ENCODE measurements around the gene ADSS1.
"Not testable (repeated sequence)": the region's sequence is repeated elsewhere in the genome, so short reads cannot be mapped to it uniquely, and the experiment has no call there.

Gene ADSS1

GRCh38 chr14:104745431-104745830 lies 21.4 kb downstream of the ADSS1 start:
- DNase-seq = no peak

DNA sequence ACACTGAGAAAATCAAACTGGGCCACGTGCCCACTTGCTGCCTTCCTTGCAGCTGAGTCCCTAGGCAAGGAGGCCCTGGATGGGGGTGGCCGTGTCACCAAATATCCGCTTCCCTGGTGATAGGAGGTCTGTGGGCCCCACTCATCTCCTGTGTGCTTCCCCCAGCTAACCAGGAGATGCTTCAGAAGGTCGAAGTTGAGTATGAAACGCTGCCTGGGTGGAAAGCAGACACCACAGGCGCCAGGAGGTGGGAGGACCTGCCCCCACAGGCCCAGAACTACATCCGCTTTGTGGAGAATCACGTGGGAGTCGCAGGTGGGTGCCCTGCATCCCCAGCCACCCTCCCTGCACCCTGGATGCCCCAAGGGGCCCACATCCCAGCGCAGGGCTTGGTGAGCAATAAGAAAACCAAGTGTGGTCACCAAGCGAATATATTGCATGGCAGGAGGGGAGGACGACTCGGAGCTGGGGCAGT lies 22.1 kb downstream of the ADSS1 start:
- DNase-seq = no peak

DNA sequence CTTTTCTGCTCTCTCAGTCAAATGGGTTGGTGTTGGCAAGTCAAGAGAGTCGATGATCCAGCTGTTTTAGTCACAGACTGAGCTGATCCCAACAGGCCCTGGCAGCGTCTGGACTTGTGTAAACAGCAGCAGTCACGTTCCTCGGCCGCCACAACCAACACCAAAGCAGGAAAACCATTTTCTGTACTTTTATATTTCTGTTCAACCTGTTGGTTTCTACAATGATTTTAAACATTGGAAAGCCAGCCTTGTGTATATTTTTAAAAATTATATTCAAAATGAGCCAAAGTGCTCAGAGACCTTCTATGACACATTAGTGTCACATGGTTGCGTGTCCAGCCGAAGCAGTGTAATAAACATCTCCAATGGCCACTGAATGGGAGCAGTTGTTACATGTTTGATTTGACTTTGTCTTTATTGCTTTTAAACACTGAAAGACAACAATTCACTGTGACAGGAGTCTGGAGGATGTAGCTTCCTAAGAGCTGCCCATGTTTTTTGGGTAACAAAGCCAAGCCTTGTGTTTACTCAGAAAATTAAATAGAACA lies 23.0 kb downstream of the ADSS1 start:
- DNase-seq = peak in 5 of 58 donors; percentile 21 to 46 (median 27)

- no peak for DNase-seq
These were observed 23.8 kb downstream of the ADSS1 start for GRCh38 chr14:104747876-104748275.

- DNase-seq = peak in 37 of 58 donors; percentile 23 to 81 (median 65)
These were observed 25.2 kb downstream of the ADSS1 start for GRCh38 chr14:104749111-104749649.

GRCh38 chr14:104750056-104750752 lies 26.2 kb downstream of the ADSS1 start:
- DNase-seq = no peak

GRCh38 chr14:104750753-104751057 lies 26.7 kb downstream of the ADSS1 start:
- not testable (repeated sequence) for DNase-seq

DNA sequence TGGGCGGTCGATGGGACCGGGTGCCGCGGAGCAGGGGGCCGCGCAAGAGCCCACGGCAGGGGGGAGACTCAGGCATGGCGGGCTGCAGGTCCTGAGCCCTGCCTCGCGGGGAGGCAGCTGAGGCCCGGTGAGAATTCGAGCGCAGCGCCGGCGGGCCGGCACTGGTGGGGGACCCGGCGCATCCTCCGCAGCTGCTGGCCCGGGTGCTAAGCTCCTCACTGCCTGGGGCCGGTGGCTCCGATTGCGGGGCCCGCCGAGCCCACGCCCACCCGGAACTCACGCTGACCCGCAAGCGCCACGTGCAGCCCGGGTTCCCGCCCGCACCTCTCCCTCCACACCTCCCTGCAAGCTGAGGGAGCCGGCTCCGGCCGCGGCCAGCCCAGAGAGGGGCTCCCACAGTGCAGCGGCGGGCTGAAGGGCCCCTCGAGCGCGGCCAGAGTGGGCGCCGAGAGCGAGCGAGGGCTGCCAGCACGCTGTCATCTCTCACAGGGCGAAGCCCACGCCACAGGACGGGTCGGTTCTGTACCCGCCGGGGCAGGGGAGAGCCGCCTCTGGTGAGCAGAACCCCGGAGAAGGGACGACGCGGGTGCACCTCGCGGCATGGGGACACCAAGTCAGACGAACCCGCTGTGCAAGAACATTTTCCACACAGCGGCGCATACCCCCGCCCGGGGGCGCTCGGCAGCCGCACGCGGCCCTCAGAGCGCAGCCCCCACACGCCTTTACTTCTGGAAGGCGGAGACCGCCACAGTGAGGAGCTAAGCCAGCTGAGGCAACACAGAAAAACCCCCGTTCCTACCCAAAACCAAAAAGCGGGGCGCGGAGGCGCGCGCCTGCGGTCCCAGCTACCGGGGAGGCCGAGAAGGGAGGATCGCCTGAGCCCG lies 27.8 kb downstream of the ADSS1 start:
- DNase-seq = peak in 1 of 58 donors; percentile 69

- DNase-seq = peak in 1 of 58 donors; percentile 99
These were observed 28.4 kb downstream of the ADSS1 start for GRCh38 chr14:104752423-104752734.

- peak; percentile 91 to 100 (median 100) for DNase-seq
These were observed 28.9 kb downstream of the ADSS1 start, which contains the start of gene SIVA1 for GRCh38 chr14:104752735-104753527. SIVA1 (plus strand) TSS chr14:104753147; CDS start chr14:104753202, 55 bp downstream.

DNA sequence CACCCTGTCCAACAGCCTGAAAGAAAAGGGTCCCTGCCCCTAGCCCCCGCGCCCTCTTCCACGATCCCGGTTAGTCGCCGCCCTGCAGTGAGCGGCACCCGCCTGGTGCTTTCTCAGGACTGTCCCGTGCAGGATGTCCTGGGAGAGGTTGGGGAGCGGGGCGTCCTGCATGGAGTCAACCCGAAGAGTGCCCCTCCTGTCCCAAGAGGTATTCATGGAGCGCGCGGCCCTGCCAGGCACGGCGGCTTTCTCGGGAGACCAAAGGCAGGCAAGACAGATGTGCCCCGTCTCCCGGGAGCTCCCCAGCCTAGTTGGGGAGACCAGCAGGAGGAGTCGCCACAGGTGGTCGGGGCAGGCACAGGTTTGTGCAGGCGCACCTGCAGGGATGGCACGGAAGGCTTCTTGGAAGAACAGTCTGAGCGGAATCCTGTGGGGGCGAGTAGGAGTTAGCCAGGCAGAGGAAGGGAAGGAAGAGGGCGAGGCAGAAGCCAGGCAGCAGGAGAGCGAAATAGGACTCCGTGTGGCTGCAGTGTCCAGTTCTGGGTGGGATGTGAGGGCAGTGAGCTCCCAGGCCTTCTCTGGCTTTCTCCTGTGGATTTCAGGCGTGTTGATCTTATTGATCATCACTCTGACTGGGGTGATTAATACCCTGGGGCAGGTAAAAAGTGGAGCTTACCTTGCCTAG lies 29.6 kb downstream of the ADSS1 start:
- peak in 2 of 58 donors; percentile 18 to 56 for DNase-seq

GRCh38 chr14:104754213-104754851 lies 30.3 kb downstream of the ADSS1 start:
- DNase-seq = no peak

GRCh38 chr14:104755621-104756020 lies 31.6 kb downstream of the ADSS1 start:
- no peak for DNase-seq

DNA sequence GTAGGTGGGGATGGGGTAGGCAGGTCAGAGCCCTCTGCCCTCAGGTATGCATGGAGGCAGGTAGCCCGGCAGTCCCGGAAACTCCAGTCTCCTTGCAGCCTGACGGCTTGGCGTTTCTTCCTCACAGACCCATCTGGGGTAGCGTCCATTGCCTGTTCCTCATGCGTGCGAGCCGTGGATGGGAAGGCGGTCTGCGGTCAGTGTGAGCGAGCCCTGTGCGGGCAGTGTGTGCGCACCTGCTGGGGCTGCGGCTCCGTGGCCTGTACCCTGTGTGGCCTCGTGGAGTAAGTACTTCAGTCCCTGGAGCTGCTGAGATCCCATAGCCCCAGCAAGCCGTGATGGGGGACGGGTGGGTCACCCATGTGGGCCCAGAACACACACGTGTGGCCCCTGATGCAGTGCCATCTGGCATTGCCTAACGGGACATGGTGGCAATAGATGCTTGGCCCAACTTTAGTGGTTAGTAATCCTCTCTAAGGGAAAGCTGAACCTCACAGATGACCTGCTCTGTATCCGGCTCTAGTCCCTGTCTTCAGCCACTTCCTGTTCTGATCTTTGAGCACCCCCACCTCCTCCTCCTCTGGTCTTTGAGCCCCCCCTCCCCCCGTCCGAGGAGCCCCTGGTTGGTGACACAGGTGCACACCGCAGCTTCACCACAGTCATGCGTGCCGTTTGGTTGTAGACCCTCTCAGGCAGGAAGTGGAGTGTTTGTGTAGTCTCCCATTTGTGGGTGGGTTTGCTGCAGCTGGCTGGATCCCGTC lies 32.6 kb downstream of the ADSS1 start:
- DNase-seq = no peak

GRCh38 chr14:104757238-104757585 lies 33.2 kb downstream of the ADSS1 start:
- no peak for DNase-seq

DNA sequence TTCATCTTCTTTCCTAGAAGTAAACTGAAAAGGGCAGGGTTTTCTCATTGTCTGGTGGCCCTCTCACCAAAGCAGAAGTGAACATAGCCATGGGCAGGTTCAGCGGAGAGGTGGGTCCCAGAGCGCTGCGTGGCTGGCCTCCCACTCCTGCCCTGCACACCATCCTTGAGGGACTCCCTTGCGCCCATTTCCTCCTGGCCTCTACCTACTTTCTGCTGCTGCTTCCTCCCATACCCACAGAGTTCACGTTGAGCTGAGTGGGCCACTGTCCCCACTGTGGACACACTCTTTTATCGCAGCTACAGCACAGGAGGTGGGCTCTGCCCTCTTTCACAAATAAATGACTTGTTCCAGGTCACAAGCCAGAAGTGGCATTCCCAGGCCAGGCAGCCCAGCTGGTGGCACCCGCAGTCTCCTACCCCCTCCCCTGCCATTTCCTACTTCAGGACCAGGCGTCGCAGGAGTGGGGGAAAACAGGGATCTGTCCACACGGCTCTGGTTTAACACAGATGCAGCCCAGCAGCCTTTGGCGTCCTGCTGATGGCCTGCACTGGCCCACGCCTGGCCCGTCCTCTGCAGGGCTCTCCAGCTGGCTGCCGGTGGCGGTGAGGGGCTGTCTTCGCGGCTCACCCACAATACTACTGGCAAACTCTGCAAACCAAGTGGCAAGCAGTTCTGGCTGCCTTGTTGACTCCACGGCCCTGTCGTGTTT lies 33.8 kb downstream of the ADSS1 start:
- no peak for DNase-seq

DNA sequence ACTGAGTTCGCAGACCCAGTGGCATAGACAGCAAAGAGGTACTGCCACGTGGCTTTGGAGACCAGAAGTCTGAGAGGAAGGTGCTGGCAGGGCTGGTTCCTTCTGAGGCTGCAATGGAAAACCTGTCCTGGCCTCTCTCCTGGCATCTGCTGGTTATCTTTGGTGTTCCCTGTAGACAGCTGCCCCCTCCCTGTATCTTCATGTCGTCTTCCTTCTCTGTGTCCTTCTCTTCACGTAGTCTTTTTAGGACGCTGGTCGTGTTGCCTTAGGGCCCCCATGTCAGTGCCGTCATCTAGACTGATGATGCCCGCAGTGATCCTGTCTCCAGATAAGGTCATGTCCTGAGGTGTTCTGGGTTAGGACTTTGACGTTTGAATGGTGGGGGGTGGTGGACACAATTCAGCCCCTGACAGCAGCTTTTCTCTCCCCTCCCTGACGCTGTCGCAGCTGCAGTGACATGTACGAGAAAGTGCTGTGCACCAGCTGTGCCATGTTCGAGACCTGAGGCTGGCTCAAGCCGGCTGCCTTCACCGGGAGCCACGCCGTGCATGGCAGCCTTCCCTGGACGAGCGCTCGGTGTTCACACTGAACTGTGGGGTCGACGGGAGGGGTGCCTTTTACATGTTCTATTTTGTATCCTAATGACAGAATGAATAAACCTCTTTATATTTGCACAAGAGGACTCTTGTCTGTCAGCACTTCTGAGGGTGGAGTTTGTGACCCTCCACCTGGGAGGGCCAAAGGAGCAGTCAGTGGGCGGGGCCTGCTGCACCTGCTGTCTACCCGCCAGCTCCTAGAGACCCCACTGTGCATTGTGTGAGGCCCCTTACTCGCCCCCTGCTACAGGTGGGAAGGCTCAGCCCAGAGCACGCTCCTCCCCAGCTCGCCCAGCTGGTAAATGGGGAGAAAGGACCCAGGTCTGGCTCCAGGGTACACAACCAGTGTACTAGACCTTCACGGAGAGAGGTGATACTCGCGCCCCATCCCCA lies 35.2 kb downstream of the ADSS1 start:
- no peak for DNase-seq

All from anterior cingulate cortex (tissue), 58 donors.